ENCODE results near the gene CFAP46. TPM values are rescaled to one million over a fixed set of nuclear protein-coding genes. Genes with fewer than 3 reads are reported as not detected.

Gene CFAP46
- total RNA-seq, 1 experiment from 2014 or later: 1.6 TPM

GRCh38 chr10:132981746-132982145, 39.4 kb upstream of the CFAP46 start:
- intact Hi-C loops (cut with micrococcal nuclease; ENCODE audit: unreplicated experiment): no loop called here

GRCh38 chr10:132981173-132981555, 38.8 kb upstream of the CFAP46 start:
- Histone ChIP-seq H3K36me3 (ENCODE audit: control insufficient read depth, insufficient read depth, low read length) (no peaks in the 10 kb centered on the region), H3K27ac (ENCODE audit: low read length) (no peak overlapping the region), H3K27me3 (ENCODE audit: control insufficient read depth, insufficient read depth, low read length) (no peaks in the 10 kb centered on the region), H3K9me3 (ENCODE audit: control insufficient read depth, insufficient read depth, low read depth, low read length) (no peaks in the 10 kb centered on the region), H3K4me3 (ENCODE audit: low read depth in 2 of 2, low read length in 2 of 2) (no peak overlapping the region), H3K4me1 (ENCODE audit: control insufficient read depth, insufficient read depth, low read length) (no peaks in the 10 kb centered on the region; the same call in 1 of the 2 replicates)
- TF ChIP-seq SIN3A (IDR thresholded peaks at IDR 0.05; ENCODE audit: borderline replicate concordance, insufficient read depth, low read depth, low read length) (no peak), POLR2AphosphoS5 (IDR thresholded peaks at IDR 0.05; ENCODE audit: low read depth, low read length) (no peak), CTCF (IDR thresholded peaks at IDR 0.05) (no peak), REST (IDR thresholded peaks at IDR 0.05; ENCODE audit: insufficient read depth in 1 of 2, low read depth in 2 of 2, low read length in 1 of 2) (no peak), TCF7L2 (IDR thresholded peaks at IDR 0.05; ENCODE audit: low read depth, low read length) (no peak)
- in situ Hi-C loops (cut with HindIII; ENCODE audit: low pct_unique_long_range_greater_than_20kb, low sequenced_read_pairs): no loop called here
- ATAC-seq (no peak), DNase-seq (ENCODE audit: low read depth, low spot score) (no peak)
- intact Hi-C loops (cut with micrococcal nuclease; ENCODE audit: unreplicated experiment): no loop called here
- CTCF ChIA-PET: no interaction called here
- POLR2A ChIA-PET: no interaction called here
- no TSS peak for BruUV-seq (replicated peaks)

More at GRCh38 chr10:132981746-132982145, 39.4 kb upstream of the CFAP46 start:
- BruUV-seq (replicated peaks): no TSS peak
- H3K36me3 ChIP-seq (ENCODE audit: control insufficient read depth, insufficient read depth, low read length): no peaks in the 10 kb centered on the region
- TF ChIP-seq CTCF (IDR thresholded peaks at IDR 0.05) (no peak), REST (IDR thresholded peaks at IDR 0.05; ENCODE audit: insufficient read depth in 1 of 2, low read depth in 2 of 2, low read length in 1 of 2) (no peak), POLR2AphosphoS5 (IDR thresholded peaks at IDR 0.05; ENCODE audit: low read depth, low read length) (no peak), TCF7L2 (IDR thresholded peaks at IDR 0.05; ENCODE audit: low read depth, low read length) (no peak), SIN3A (IDR thresholded peaks at IDR 0.05; ENCODE audit: borderline replicate concordance, insufficient read depth, low read depth, low read length) (no peak)
- ChIA-PET CTCF (no interaction called here), POLR2A (no interaction called here)
- no peaks in the 10 kb centered on the region for H3K9me3 ChIP-seq (ENCODE audit: control insufficient read depth, insufficient read depth, low read depth, low read length)
- no peak for DNase-seq (ENCODE audit: low read depth, low spot score)
- no peaks in the 10 kb centered on the region; the same call in 1 of the 2 replicates for H3K4me1 ChIP-seq (ENCODE audit: control insufficient read depth, insufficient read depth, low read length)
- no peak overlapping the region for H3K4me3 ChIP-seq (ENCODE audit: low read depth in 2 of 2, low read length in 2 of 2)
- H3K27me3 ChIP-seq (ENCODE audit: control insufficient read depth, insufficient read depth, low read length): no peaks in the 10 kb centered on the region
- in situ Hi-C loops (cut with HindIII; ENCODE audit: low pct_unique_long_range_greater_than_20kb, low sequenced_read_pairs): no loop called here
- ATAC-seq: no peak
- H3K27ac ChIP-seq (ENCODE audit: low read length): no peak overlapping the region

Data from Panc1 (cell line).